Body of pancreas (tissue), 4 donors: ENCODE results near the gene KRTAP4-9.

ENCODE experiments used
- POLR2A ChIP-seq, 3 donors: fragments of 450-650 bp; IDR thresholded peaks; one replicate each; pipeline ENCODE4 v1.6.1; 2016; ENCODE audit warnings: antibody characterized with exemption in 3 of 3, mild to moderate bottlenecking in 2 of 3
- TF ChIP-seq, protein P1 (sequence below), 7 experiments: fragments of 450-650 bp in 4 of 7; fragments of 200-600 bp in 3 of 7; sonication (generic) in 3 of 7; IDR thresholded peaks; one replicate each; pipeline ENCODE4 v1.5.1; 2016 to 2019; ENCODE audit warnings: antibody characterized with exemption in 7 of 7

GRCh38 chr17:41121742-41122141 is 16.6 kb downstream of the KRTAP4-9 start:
- TF ChIP-seq, protein P1, sequence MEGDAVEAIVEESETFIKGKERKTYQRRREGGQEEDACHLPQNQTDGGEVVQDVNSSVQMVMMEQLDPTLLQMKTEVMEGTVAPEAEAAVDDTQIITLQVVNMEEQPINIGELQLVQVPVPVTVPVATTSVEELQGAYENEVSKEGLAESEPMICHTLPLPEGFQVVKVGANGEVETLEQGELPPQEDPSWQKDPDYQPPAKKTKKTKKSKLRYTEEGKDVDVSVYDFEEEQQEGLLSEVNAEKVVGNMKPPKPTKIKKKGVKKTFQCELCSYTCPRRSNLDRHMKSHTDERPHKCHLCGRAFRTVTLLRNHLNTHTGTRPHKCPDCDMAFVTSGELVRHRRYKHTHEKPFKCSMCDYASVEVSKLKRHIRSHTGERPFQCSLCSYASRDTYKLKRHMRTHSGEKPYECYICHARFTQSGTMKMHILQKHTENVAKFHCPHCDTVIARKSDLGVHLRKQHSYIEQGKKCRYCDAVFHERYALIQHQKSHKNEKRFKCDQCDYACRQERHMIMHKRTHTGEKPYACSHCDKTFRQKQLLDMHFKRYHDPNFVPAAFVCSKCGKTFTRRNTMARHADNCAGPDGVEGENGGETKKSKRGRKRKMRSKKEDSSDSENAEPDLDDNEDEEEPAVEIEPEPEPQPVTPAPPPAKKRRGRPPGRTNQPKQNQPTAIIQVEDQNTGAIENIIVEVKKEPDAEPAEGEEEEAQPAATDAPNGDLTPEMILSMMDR (IDR thresholded peaks at IDR 0.05): no peak
- no peak for TF ChIP-seq POLR2A (IDR thresholded peaks at IDR 0.05)
